H9 (cell line): Measurements from ENCODE around the gene CYB5R2. TPM values are rescaled to one million over a fixed set of nuclear protein-coding genes. Genes with fewer than 3 reads are reported as not detected.

Experiments
- DNase-seq: peaks from one replicate; pipeline ENCODE4 v3.0.0-alpha.2; 2017
- H2AFZ ChIP-seq: one replicate; pipeline ENCODE4 v1.6.1; 2013; ENCODE audit warnings: mild to moderate bottlenecking, low read length, control low read depth, moderate library complexity
- H2AK5ac ChIP-seq: 2 replicates; pipeline ENCODE4 v1.6.1; 2013; ENCODE audit warnings: low read length, control low read depth, mixed read lengths; ENCODE audit not compliant: insufficient read length
- H2BK120ac ChIP-seq: one replicate; pipeline ENCODE4 v1.6.1; 2013; ENCODE audit warnings: low read depth, mild to moderate bottlenecking, low read length, control low read depth, inconsistent platforms; ENCODE audit not compliant: poor library complexity, severe bottlenecking
- H2BK12ac ChIP-seq: 2 replicates; pipeline ENCODE4 v1.6.1; 2013; ENCODE audit warnings: low read length, control low read depth, mixed read lengths, low read depth; ENCODE audit not compliant: insufficient read length
- H2BK15ac ChIP-seq: 2 replicates; pipeline ENCODE4 v1.6.1; 2013; ENCODE audit warnings: low read depth, low read length, control low read depth
- H2BK20ac ChIP-seq: one replicate; pipeline ENCODE4 v1.6.1; 2013; ENCODE audit warnings: low read depth, mild to moderate bottlenecking, low read length, control low read depth, inconsistent platforms; ENCODE audit not compliant: poor library complexity, severe bottlenecking
- H2BK5ac ChIP-seq: 2 replicates; pipeline ENCODE4 v1.6.1; 2013; ENCODE audit warnings: low read length, control low read depth, mixed read lengths; ENCODE audit not compliant: insufficient read length
- H3K14ac ChIP-seq: 2 replicates; pipeline ENCODE4 v1.6.1; 2013; ENCODE audit warnings: low read length, control low read depth; ENCODE audit not compliant: insufficient read depth
- H3K18ac ChIP-seq: 2 replicates; pipeline ENCODE4 v1.6.1; 2013; ENCODE audit warnings: low read depth, mild to moderate bottlenecking, mixed read lengths, low read length, control low read depth; ENCODE audit not compliant: insufficient read length
- H3K23ac ChIP-seq: 2 replicates; pipeline ENCODE4 v1.6.1; 2013; ENCODE audit warnings: low read length, control low read depth, mixed read lengths, low read depth; ENCODE audit not compliant: insufficient read length
- H3K23me2 ChIP-seq: 2 replicates; pipeline ENCODE4 v1.6.1; 2013; ENCODE audit warnings: low read depth, mild to moderate bottlenecking, mixed read lengths, low read length, control low read depth; ENCODE audit not compliant: insufficient read length, poor library complexity, severe bottlenecking
- H3K27ac ChIP-seq: 2 replicates; pipeline ENCODE4 v1.5.1; 2013; ENCODE audit warnings: low read length, control low read depth, mixed read lengths, low read depth; ENCODE audit not compliant: insufficient read length
- H3K27me3 ChIP-seq: 2 replicates; pipeline ENCODE4 v1.6.1; 2013; ENCODE audit warnings: low read length, control low read depth, inconsistent platforms; ENCODE audit not compliant: insufficient read depth
- H3K4ac ChIP-seq: 2 replicates; pipeline ENCODE4 v1.6.1; 2013; ENCODE audit warnings: low read depth, mild to moderate bottlenecking, control low read depth, inconsistent platforms, low read length, moderate library complexity
- H3K4me1 ChIP-seq: 2 replicates; pipeline ENCODE4 v1.6.1; 2013; ENCODE audit warnings: low read length, control low read depth, inconsistent platforms; ENCODE audit not compliant: insufficient read depth
- H3K4me2 ChIP-seq: 2 replicates; pipeline ENCODE4 v1.6.1; 2013; ENCODE audit warnings: low read length, control low read depth, mixed read lengths; ENCODE audit not compliant: insufficient read length, insufficient read depth
- H3K56ac ChIP-seq: 2 replicates; pipeline ENCODE4 v1.6.1; 2013; ENCODE audit warnings: low read depth, mild to moderate bottlenecking, mixed read lengths, low read length, control low read depth; ENCODE audit not compliant: insufficient read length
- H3K79me1 ChIP-seq: 2 replicates; pipeline ENCODE4 v1.6.1; 2013; ENCODE audit warnings: low read depth, mild to moderate bottlenecking, moderate library complexity, low read length, control low read depth, inconsistent platforms; ENCODE audit not compliant: insufficient read depth, poor library complexity, severe bottlenecking
- H3K79me2 ChIP-seq: 2 replicates; pipeline ENCODE4 v1.6.1; 2013; ENCODE audit warnings: low read length, control low read depth, inconsistent platforms; ENCODE audit not compliant: insufficient read depth
- H3K9ac ChIP-seq: 2 replicates; pipeline ENCODE4 v1.6.1; 2013; ENCODE audit warnings: low read length, control low read depth, mixed read lengths; ENCODE audit not compliant: insufficient read length; ENCODE audit errors: extremely low read depth
- H3K9me3 ChIP-seq: one replicate; pipeline ENCODE4 v1.6.1; 2013; ENCODE audit warnings: low read depth, low read length, inconsistent platforms; ENCODE audit not compliant: control insufficient read depth
- H3T11ph ChIP-seq: one replicate; pipeline ENCODE4 v1.6.1; 2013; ENCODE audit warnings: mild to moderate bottlenecking, low read length, control low read depth, inconsistent platforms
- H4K20me1 ChIP-seq: one replicate; pipeline ENCODE4 v1.6.1; 2013; ENCODE audit not compliant: control insufficient read depth, insufficient read length, insufficient read depth
- H4K5ac ChIP-seq: 2 replicates; pipeline ENCODE4 v1.6.1; 2013; ENCODE audit warnings: low read depth, mild to moderate bottlenecking, mixed read lengths, low read length, control low read depth; ENCODE audit not compliant: insufficient read length
- H4K8ac ChIP-seq: replicated peaks from 2 replicates; pipeline ENCODE4 v1.6.1; 2013; ENCODE audit warnings: low read length, control low read depth, mixed read lengths, low read depth; ENCODE audit not compliant: insufficient read length
- H4K91ac ChIP-seq: 2 replicates; pipeline ENCODE4 v1.6.1; 2013; ENCODE audit warnings: low read depth, mild to moderate bottlenecking, moderate library complexity, mixed read lengths, low read length, control low read depth; ENCODE audit not compliant: insufficient read length
- H3K27ac Mint-ChIP-seq, 3 experiments: 2 replicates in 2 of 3; 3 replicates in 1 of 3; pipeline ENCODE4 v1.8.0; 2020 to 2021; ENCODE audit warnings: mixed read lengths in 3 of 3, mild to moderate bottlenecking in 1 of 3, moderate library complexity in 1 of 3
- H3K27me3 Mint-ChIP-seq: 2 replicates; pipeline ENCODE4 v1.8.0; 2021; ENCODE audit warnings: low read depth, mild to moderate bottlenecking, moderate library complexity, mixed read lengths
- H3K36me3 Mint-ChIP-seq, 3 experiments: 2 replicates in 2 of 3; 3 replicates in 1 of 3; pipeline ENCODE4 v1.8.0; 2020 to 2021; ENCODE audit warnings: low read depth in 3 of 3, mixed read lengths in 3 of 3; ENCODE audit not compliant: insufficient read depth in 1 of 3
- H3K4me1 Mint-ChIP-seq, 2 experiments: 2 replicates each; pipeline ENCODE4 v1.8.0; 2020; ENCODE audit warnings: mixed read lengths in 2 of 2
- H3K4me3 Mint-ChIP-seq, 2 experiments: 2 replicates in 1 of 2; 3 replicates in 1 of 2; pipeline ENCODE4 v1.8.0; 2020 to 2021; ENCODE audit warnings: mild to moderate bottlenecking in 2 of 2, mixed read lengths in 2 of 2, moderate library complexity in 1 of 2
- H3K9me3 Mint-ChIP-seq, 2 experiments: 2 replicates in 1 of 2; 3 replicates in 1 of 2; pipeline ENCODE4 v1.8.0; 2020; ENCODE audit warnings: mild to moderate bottlenecking in 2 of 2, mixed read lengths in 2 of 2, moderate library complexity in 1 of 2
- CTCF ChIP-seq: fragments of 200-600 bp; sonication (generic); conservative IDR thresholded peaks from 3 replicates; pipeline ENCODE4 v1.8.0; 2021; ENCODE audit warnings: antibody characterized with exemption, mild to moderate bottlenecking
- WGBS: extraction: QIAGEN DNeasy Blood & Tissue Kit; methylation state at CpG from one replicate; pipeline ENCODE4 v1.1.7; 2013; ENCODE audit warnings: missing lambda C conversion rate, low lambda C conversion rate, mixed read lengths; ENCODE audit not compliant: insufficient read length; ENCODE audit errors: extremely low coverage; 5-methylcytosine and 5-hydroxymethylcytosine counted together
- total RNA-seq: library from RNA; stranded (reverse); gene quantifications from 2 replicates; pipeline ENCODE4 v1.2.1, GENCODE V29; 2021

CYB5R2 gene
- total RNA-seq, 1 experiment from 2014 or later, result 44.5 TPM

GRCh38 chr11:7671347-7672215 lies 1.7 kb downstream of the CYB5R2 start:
- peaks cover 2% of the 10 kb centered on the region for H4K20me1 ChIP-seq
- H3K27ac ChIP-seq, result no peak overlapping the region
- no peak overlapping the region for H3K18ac ChIP-seq
- H3K4me2 ChIP-seq, result no peak overlapping the region
- no peak overlapping the region for H4K91ac ChIP-seq
- no peak overlapping the region for H3K56ac ChIP-seq
- no peak overlapping the region for H2AK5ac ChIP-seq
- no peak overlapping the region for H2BK12ac ChIP-seq
- peaks cover 5% of the 10 kb centered on the region; the same call in 1 of the 2 replicates for H3K4me1 ChIP-seq
- H2BK15ac ChIP-seq, result no peak overlapping the region
- H3K79me1 ChIP-seq, result no peaks in the 10 kb centered on the region
- H4K8ac ChIP-seq, result no peak overlapping the region
- Mint-ChIP-seq H3K27ac (0 out of 7 replicates have a peak overlapping the region, but pooled peaks of 1 of the 3 experiments have one; percentile 75), H3K9me3 (no peaks in the 10 kb centered on the region), H3K4me3 (no peak overlapping the region), H3K27me3 (peaks cover 6% of the 10 kb centered on the region), H3K4me1 (peaks cover 54 to 61% of the 10 kb centered on the region in 2 experiments), H3K36me3 (peaks cover 14 to 45% (median 37%) of the 10 kb centered on the region in 3 experiments)
- no peak overlapping the region for H3K14ac ChIP-seq
- H2BK5ac ChIP-seq, result no peak overlapping the region
- no peak overlapping the region for H3K9ac ChIP-seq
- no peak overlapping the region for H3K4ac ChIP-seq
- no CpG with 5 or more reads among the region's 10 CpGs for WGBS
- H3K9me3 ChIP-seq, result no peaks in the 10 kb centered on the region
- H3T11ph ChIP-seq, result no peak overlapping the region
- H3K79me2 ChIP-seq, result no peaks in the 10 kb centered on the region
- H3K23me2 ChIP-seq, result peaks cover 10% of the 10 kb centered on the region
- H2BK120ac ChIP-seq, result no peak overlapping the region
- H3K23ac ChIP-seq, result no peak overlapping the region
- no peak for DNase-seq
- no peak overlapping the region for H4K5ac ChIP-seq
- no peak overlapping the region for H2BK20ac ChIP-seq
- TF ChIP-seq CTCF, result no peak
- H3K27me3 ChIP-seq, result no peaks in the 10 kb centered on the region
- no peak overlapping the region for H2AFZ ChIP-seq
